BLaER1 (cell line): ENCODE results near the gene PRDM1.

Experiments
- H3K27ac ChIP-seq: shearing (Covaris generic); formaldehyde crosslinking; 2 replicates; pipeline ENCODE4 v1.8.1; 2022
- H3K27me3 ChIP-seq: shearing (Covaris generic); formaldehyde crosslinking; 2 replicates; pipeline ENCODE4 v1.8.1; 2022
- H3K36me3 ChIP-seq: shearing (Covaris generic); formaldehyde crosslinking; 2 replicates; pipeline ENCODE4 v1.8.1; 2022
- H3K4me1 ChIP-seq: shearing (Covaris generic); formaldehyde crosslinking; 2 replicates; pipeline ENCODE4 v1.8.1; 2022
- H3K4me2 ChIP-seq: shearing (Covaris generic); formaldehyde crosslinking; 2 replicates; pipeline ENCODE4 v1.8.1; 2022
- H3K4me3 ChIP-seq: shearing (Covaris generic); formaldehyde crosslinking; 2 replicates; pipeline ENCODE4 v1.8.1; 2022
- H3K9ac ChIP-seq: shearing (Covaris generic); formaldehyde crosslinking; 2 replicates; pipeline ENCODE4 v1.8.1; 2022
- H3K9me3 ChIP-seq: shearing (Covaris generic); formaldehyde crosslinking; 2 replicates; pipeline ENCODE4 v1.8.1; 2022
- H4K20me1 ChIP-seq: shearing (Covaris generic); formaldehyde crosslinking; 2 replicates; pipeline ENCODE4 v1.8.1; 2022
- Cebpa-rat ChIP-seq: shearing (Covaris generic); IDR thresholded peaks from 2 replicates; pipeline ENCODE4 v1.8.1; 2022

PRDM1 gene

DNA sequence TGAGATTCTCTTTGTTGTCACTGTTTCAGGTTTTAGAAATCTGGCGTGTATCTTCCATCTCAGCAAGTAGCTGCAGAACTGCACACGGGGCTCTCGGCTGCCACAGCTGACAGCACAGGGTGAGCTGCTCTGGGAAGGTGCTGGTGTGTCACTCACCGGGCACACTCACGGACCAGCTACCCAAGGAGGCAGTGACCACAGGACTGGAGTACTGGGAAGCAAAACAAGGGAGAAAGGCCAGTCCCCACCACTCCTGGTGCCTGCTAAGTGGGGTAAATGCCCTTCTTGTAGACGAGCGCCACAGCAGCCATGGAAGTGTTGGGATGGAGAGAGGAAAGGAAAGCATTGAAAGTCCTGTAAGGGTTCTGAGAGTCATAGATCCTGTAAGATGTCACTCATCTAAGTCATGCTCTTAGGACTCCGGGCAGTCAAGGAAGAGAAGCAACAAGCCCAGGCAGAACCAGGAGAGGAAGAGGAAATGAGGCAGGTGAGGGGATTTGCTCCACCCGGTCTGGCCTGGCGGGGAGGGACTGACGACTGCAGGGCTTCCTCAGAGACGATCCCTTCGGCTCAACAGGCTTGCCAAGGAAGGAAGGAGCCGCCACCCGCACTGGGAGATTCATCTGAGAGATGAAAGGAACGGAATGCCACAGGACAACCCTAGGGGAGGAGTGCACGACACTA lies 48.1 kb downstream of the PRDM1 start:
- no peaks in the 10 kb centered on the region for H4K20me1 ChIP-seq
- H3K4me2 ChIP-seq: no peak overlapping the region
- no peak overlapping the region for H3K27ac ChIP-seq

DNA sequence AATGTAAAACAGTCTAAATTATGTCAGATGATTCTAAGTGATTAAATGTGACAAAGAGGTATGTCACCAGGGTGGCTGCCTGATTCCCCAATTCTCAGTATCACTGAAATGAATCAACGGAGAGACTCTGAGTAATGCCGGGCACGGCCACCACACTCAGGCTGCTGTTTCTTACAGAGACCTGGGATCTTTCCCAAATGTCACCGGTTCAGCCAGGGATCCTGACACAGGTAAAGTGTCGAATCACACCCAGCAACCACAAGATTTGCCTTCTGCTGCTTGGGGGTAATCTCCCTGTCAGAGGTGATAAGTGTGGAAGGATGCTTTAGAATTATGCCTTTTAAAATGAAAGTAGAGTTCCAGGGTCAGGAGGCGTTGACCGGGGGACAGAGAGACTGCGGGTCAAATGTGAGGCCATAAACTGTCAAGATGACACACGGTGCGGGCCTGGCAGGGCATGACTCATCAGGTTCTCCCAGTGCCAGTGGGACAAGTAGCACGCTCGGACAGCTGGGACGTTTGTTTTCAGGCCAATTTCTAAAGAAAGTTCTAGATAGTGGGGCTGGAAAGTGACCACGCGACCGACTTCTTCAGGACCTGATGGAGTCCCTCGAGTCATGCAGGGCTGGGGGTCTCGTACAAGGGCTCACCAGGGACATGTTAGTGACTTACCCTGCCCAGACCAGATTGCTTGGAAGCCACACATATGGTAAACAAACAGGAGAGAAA lies 48.9 kb downstream of the PRDM1 start:
- no peaks in the 10 kb centered on the region for H3K9me3 ChIP-seq
- H3K27ac ChIP-seq: no peak overlapping the region
- H3K9ac ChIP-seq: no peak overlapping the region
- H3K27me3 ChIP-seq: no peaks in the 10 kb centered on the region
- no peaks in the 10 kb centered on the region for H3K36me3 ChIP-seq
- peaks cover 10% of the 10 kb centered on the region for H3K4me1 ChIP-seq
- no peak overlapping the region for H3K4me3 ChIP-seq
- no peak for TF ChIP-seq Cebpa-rat
- H3K4me2 ChIP-seq: no peak overlapping the region
- no peaks in the 10 kb centered on the region for H4K20me1 ChIP-seq

More for the DNA sequence above, 48.1 kb downstream of the PRDM1 start:
- H3K36me3 ChIP-seq: no peaks in the 10 kb centered on the region
- H3K27me3 ChIP-seq: no peaks in the 10 kb centered on the region
- peaks cover 15% of the 10 kb centered on the region for H3K4me1 ChIP-seq
- no peak for TF ChIP-seq Cebpa-rat
- no peaks in the 10 kb centered on the region for H3K9me3 ChIP-seq
- no peak overlapping the region for H3K4me3 ChIP-seq
- H3K9ac ChIP-seq: no peak overlapping the region

DNA sequence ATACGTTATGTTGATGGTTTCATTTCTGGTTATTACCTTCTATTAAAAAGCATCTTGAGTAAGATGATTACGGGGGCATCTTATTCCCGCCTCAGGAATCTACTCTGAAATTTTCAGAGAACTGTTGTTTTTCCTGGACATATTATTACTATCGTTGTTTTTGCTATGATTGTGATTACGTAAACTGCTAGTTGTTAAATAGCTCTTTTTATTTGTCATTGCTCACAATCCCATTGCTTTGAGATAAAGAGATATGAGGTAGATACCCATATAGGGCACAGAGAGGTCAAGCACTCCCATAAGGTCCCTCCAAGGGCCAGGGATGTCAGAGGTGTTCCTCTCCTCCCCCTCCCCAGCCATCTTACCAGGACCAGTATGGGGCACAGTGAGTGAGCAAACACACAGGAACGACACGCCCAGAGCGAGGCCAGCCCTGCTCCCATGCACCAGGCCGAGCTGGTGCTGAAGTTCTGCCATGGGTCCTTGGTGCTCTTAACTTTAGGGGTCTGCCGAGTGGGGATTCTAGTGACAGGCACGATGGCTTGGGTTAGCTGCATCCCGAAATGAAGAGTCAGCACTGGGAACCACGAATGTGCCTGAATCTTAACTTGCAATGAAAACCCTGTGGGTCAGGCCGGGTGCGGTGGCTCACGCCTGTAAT lies 49.9 kb downstream of the PRDM1 start:
- H3K4me1 ChIP-seq: peaks cover 10% of the 10 kb centered on the region
- H3K36me3 ChIP-seq: no peaks in the 10 kb centered on the region
- no peak for TF ChIP-seq Cebpa-rat
- H3K9ac ChIP-seq: no peak overlapping the region
- no peaks in the 10 kb centered on the region for H3K27me3 ChIP-seq
- H4K20me1 ChIP-seq: no peaks in the 10 kb centered on the region
- H3K4me3 ChIP-seq: no peak overlapping the region
- no peak overlapping the region for H3K27ac ChIP-seq
- no peaks in the 10 kb centered on the region for H3K9me3 ChIP-seq
- no peak overlapping the region for H3K4me2 ChIP-seq

DNA sequence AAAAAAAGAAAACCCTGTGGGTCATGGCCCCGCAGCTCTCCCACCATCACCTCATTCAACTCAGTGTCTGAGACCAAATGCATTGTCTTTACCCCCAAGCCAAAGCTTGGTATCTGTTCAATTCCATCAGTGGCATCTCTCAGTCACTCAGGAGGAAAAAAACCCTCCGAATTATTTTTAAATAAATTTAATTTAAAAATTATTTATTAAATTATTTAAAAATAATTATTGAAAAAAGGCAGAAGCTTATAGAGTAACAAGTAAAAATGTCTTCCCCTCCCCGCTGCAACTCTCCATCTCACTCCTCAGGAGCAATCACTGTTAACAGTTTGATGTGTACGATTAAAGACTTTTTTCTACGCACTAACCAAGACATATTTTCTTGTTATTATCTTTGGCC lies 50.7 kb downstream of the PRDM1 start:
- Histone ChIP-seq H4K20me1 (no peaks in the 10 kb centered on the region), H3K27ac (no peak overlapping the region), H3K4me1 (peaks cover 18% of the 10 kb centered on the region)

DNA sequence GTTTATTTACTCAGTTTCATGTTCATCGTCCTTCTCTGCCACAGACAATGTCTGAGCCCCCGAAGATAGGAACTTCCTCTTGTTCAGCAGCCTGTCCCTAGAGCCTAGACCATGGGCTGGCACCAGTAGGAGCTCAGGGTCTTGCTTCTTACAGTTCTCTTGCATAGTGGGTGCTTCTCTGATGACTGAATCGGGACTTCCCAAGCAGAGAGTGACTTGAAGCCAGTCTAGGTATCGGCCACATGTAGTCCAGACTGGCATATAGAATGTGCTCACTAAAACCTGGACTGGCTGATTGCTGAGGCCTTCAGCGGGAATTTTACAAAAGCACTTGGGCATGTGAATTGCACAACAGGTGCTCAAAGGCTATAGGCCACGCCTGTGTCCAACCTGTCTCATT lies 52.0 kb downstream of the PRDM1 start:
- H3K9ac ChIP-seq: no peak overlapping the region
- no peaks in the 10 kb centered on the region for H3K27me3 ChIP-seq
- no peaks in the 10 kb centered on the region for H3K9me3 ChIP-seq
- H3K36me3 ChIP-seq: no peaks in the 10 kb centered on the region
- no peak for TF ChIP-seq Cebpa-rat
- H3K4me1 ChIP-seq: peaks cover 27% of the 10 kb centered on the region
- H4K20me1 ChIP-seq: no peaks in the 10 kb centered on the region
- H3K4me3 ChIP-seq: no peak overlapping the region
- H3K4me2 ChIP-seq: peak overlapping the region; percentile 11; the same call in 1 of the 2 replicates
- H3K27ac ChIP-seq: no peak overlapping the region

More for the DNA sequence above, 50.7 kb downstream of the PRDM1 start:
- no peak overlapping the region for H3K4me3 ChIP-seq
- H3K36me3 ChIP-seq: no peaks in the 10 kb centered on the region
- no peak overlapping the region for H3K4me2 ChIP-seq
- no peaks in the 10 kb centered on the region for H3K9me3 ChIP-seq
- no peak overlapping the region for H3K9ac ChIP-seq
- H3K27me3 ChIP-seq: no peaks in the 10 kb centered on the region
- no peak for TF ChIP-seq Cebpa-rat

DNA sequence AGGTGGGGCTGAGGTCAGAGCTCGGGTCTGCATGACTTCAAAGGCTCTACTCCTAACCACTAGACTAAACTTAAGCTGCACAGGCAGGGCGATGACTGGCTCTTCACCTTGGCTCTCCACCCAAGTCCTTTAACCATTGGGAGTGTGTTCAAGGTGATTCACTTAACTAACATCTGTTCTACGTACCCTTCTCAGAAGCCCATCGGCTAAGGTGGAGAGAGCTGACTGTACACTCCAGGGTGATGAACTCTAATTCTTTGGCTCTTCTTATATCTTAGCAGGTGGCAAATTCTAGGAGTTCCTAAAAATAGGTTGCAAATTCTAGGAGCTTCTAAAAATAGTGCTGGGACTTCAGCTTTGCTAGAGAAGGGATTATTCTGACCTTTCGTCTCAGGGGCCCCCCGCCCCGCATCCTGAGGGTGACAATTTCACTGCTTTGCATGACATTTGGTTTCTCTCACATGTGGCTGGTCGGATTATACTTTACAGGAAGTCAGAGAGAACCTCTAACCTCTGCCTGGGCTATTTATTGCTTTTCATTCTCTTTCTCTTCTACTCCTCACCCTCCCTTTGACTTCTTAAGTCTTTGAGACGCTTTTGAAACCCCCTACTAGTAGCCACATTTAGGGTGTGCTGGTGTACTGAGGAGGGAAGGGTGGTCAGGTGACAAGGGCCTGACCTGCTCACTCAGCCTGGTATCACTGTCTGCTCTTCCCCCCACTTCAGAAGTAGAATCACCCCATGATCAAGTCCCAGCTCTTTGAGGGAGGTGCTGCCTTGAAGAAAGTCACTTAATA lies 55.5 kb downstream of the PRDM1 start:
- Histone ChIP-seq H3K27me3 (no peaks in the 10 kb centered on the region), H3K36me3 (no peaks in the 10 kb centered on the region), H3K4me2 (peak overlapping the region; percentile 54), H3K9ac (no peak overlapping the region), H3K4me3 (no peak overlapping the region), H3K9me3 (no peaks in the 10 kb centered on the region), H3K27ac (no peak overlapping the region), H4K20me1 (no peaks in the 10 kb centered on the region), H3K4me1 (peaks cover 27% of the 10 kb centered on the region)
- TF ChIP-seq Cebpa-rat: no peak

DNA sequence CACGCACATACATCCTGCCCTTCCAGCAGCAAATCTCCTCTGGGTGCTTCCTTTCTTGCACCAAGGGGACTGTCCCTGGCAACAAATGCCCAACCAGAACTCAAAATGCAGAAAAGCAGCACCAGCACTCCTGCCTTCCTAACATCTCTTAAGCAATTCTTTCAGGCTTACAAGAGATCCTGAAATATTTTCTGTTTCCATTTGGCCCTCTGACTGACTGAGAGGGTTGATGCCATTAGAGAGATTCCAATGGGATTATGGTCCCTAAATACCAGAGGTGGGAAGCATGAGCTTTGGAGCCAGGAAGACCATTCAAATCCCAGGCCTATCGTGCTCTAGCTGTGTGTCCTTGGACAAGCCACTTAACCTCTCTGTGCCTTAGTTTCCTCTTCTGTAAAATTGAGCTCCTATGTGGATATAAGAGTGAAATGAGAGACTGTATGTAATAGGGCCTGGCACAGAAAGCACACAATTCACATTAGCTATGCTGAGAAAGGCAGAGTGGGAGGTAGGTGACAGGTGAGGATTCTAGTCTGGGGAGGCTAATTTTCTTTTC lies 56.8 kb downstream of the PRDM1 start:
- H3K4me2 ChIP-seq: no peak overlapping the region
- no peak overlapping the region for H3K9ac ChIP-seq
- no peak overlapping the region for H3K27ac ChIP-seq

DNA sequence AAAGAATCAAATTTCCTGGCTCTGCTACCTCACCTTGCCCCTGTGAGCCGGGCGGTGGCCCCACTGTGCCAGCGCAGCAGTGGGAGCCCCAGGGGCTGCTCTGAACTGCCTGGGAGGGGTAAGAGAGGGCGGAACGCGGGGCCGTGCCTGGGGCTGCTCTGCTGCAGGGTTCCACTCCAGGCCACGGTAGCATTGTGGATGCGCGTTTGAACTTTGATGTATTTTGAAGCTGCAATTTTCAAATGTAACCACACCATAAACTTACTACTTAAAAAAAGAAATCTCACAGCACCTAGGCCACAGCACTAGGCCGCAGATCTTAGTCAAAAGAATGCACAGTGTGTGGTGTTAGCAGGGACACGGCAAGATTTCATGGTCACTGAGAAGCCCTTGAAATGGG lies 57.5 kb downstream of the PRDM1 start:
- no peak for TF ChIP-seq Cebpa-rat
- Histone ChIP-seq H3K9me3 (no peaks in the 10 kb centered on the region), H3K4me3 (no peak overlapping the region), H3K27ac (no peak overlapping the region), H4K20me1 (no peaks in the 10 kb centered on the region), H3K36me3 (no peaks in the 10 kb centered on the region), H3K27me3 (no peaks in the 10 kb centered on the region), H3K4me1 (peaks cover 17% of the 10 kb centered on the region), H3K4me2 (no peak overlapping the region), H3K9ac (no peak overlapping the region)

More for the DNA sequence above, 56.8 kb downstream of the PRDM1 start:
- Histone ChIP-seq H3K27me3 (no peaks in the 10 kb centered on the region), H4K20me1 (no peaks in the 10 kb centered on the region), H3K4me3 (no peak overlapping the region), H3K4me1 (peaks cover 22% of the 10 kb centered on the region), H3K9me3 (no peaks in the 10 kb centered on the region), H3K36me3 (no peaks in the 10 kb centered on the region)
- no peak for TF ChIP-seq Cebpa-rat

DNA sequence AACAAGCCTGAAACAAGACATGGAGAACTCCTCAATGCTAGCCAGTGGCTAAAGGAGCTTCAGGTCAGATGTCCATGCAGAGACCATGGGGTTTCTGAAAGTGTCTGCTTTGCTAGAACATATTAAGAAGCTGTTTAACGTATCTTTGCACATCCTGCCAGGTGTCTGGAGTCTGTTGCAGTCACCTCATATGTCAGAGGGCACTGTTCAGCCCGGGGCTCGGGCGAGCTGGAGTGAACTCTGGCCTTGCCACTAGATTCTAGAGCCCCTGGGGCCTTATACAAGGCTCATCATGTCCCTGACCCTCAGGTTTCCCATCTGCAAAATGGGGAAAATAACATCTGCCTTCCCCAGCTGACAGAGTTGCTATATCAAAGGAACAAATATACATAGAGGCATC lies 59.0 kb downstream of the PRDM1 start:
- Histone ChIP-seq H3K9ac (no peak overlapping the region), H3K36me3 (no peaks in the 10 kb centered on the region), H3K4me3 (no peak overlapping the region), H3K4me2 (no peak overlapping the region), H3K4me1 (peaks cover 17% of the 10 kb centered on the region), H3K27me3 (no peaks in the 10 kb centered on the region), H3K27ac (no peak overlapping the region), H3K9me3 (no peaks in the 10 kb centered on the region), H4K20me1 (no peaks in the 10 kb centered on the region)
- TF ChIP-seq Cebpa-rat: no peak
